Immature natural killer cell (primary cell): ENCODE data around the gene TNNC1. TPM values are rescaled to one million over a fixed set of nuclear protein-coding genes. Genes with fewer than 3 reads are reported as not detected.

Experiments used
- DNase-seq, 3 donors: peaks; one replicate each; pipeline ENCODE4 v3.0.0; 2022; ENCODE audit warnings: mixed read lengths in 1 of 3
- H3K27ac Mint-ChIP-seq, 6 donors: one replicate each; pipeline ENCODE4 v1.8.0; 2020; ENCODE audit warnings: mixed read lengths in 6 of 6, mild to moderate bottlenecking in 5 of 6, inconsistent platforms in 4 of 6, moderate library complexity in 3 of 6
- H3K27me3 Mint-ChIP-seq, 3 donors: one replicate each; pipeline ENCODE4 v1.8.0; 2020 to 2021; ENCODE audit warnings: low read depth in 3 of 3, mild to moderate bottlenecking in 3 of 3, mixed read lengths in 3 of 3, moderate library complexity in 3 of 3, inconsistent platforms in 1 of 3
- H3K36me3 Mint-ChIP-seq, 3 donors: one replicate each; pipeline ENCODE4 v1.8.0; 2020; ENCODE audit warnings: mixed read lengths in 3 of 3, inconsistent platforms in 2 of 3, mild to moderate bottlenecking in 2 of 3
- H3K4me1 Mint-ChIP-seq, 2 donors: one replicate each; pipeline ENCODE4 v1.8.0; 2020; ENCODE audit warnings: inconsistent platforms in 2 of 2, mild to moderate bottlenecking in 2 of 2, mixed read lengths in 2 of 2, moderate library complexity in 1 of 2
- H3K4me3 Mint-ChIP-seq, 5 donors: one replicate each; pipeline ENCODE4 v1.8.0; 2020; ENCODE audit warnings: mild to moderate bottlenecking in 5 of 5, mixed read lengths in 5 of 5, inconsistent platforms in 3 of 5, moderate library complexity in 3 of 5
- H3K9me3 Mint-ChIP-seq, 6 donors: one replicate each; pipeline ENCODE4 v1.8.0; 2020; ENCODE audit warnings: mild to moderate bottlenecking in 6 of 6, mixed read lengths in 6 of 6, inconsistent platforms in 4 of 6, moderate library complexity in 3 of 6
- polyA plus RNA-seq, 3 donors: library from polyadenylated mRNA; unstranded; fragments of 300-500 nt; fragmentation: Illumina TruSeq; gene quantifications; one replicate each; pipeline ENCODE4 v1.2.3, GENCODE V29; 2021

The TNNC1 gene
- polyA plus RNA-seq, 3 donors from 2014 or later: not detected

- Mint-ChIP-seq H3K4me3 (peak overlapping the region in 1 of 5 donors; percentile 5), H3K27ac (no peak overlapping the region), H3K36me3 (peaks cover 0 to 28% (median 3%) of the 10 kb centered on the region in 3 donors), H3K9me3 (no peaks in the 10 kb centered on the region), H3K4me1 (peaks cover 27 to 37% of the 10 kb centered on the region in 2 donors), H3K27me3 (peaks cover 5 to 11% (median 7%) of the 10 kb centered on the region in 3 donors)
- peak in 1 of 3 donors; percentile 34 for DNase-seq
Measured at GRCh38 chr3:52406231-52406661, 47.6 kb downstream of the TNNC1 start.

- no peaks in the 10 kb centered on the region for H3K9me3 Mint-ChIP-seq
- peaks cover 0 to 29% (median 3%) of the 10 kb centered on the region in 3 donors for H3K36me3 Mint-ChIP-seq
- no peak for DNase-seq
- H3K4me3 Mint-ChIP-seq: no peak overlapping the region
- H3K4me1 Mint-ChIP-seq: peaks cover 22 to 31% of the 10 kb centered on the region in 2 donors
- peaks cover 3 to 8% (median 4%) of the 10 kb centered on the region in 3 donors for H3K27me3 Mint-ChIP-seq
- H3K27ac Mint-ChIP-seq: peak overlapping the region in 2 of 6 donors; percentile 49 to 62
Measured at GRCh38 chr3:52405601-52406110, 48.2 kb downstream of the TNNC1 start.

GRCh38 chr3:52405066-52405465 is 48.8 kb downstream of the TNNC1 start:
- peaks cover 0 to 29% (median 3%) of the 10 kb centered on the region in 3 donors for H3K36me3 Mint-ChIP-seq
- peaks cover 2 to 8% (median 3%) of the 10 kb centered on the region in 3 donors for H3K27me3 Mint-ChIP-seq
- no peak for DNase-seq
- H3K4me3 Mint-ChIP-seq: no peak overlapping the region
- no peak overlapping the region for H3K27ac Mint-ChIP-seq
- H3K9me3 Mint-ChIP-seq: no peaks in the 10 kb centered on the region
- H3K4me1 Mint-ChIP-seq: peaks cover 24 to 37% of the 10 kb centered on the region in 2 donors

GRCh38 chr3:52404391-52404790 is 49.5 kb downstream of the TNNC1 start:
- no peak overlapping the region for H3K27ac Mint-ChIP-seq
- H3K36me3 Mint-ChIP-seq: peaks cover 0 to 29% (median 3%) of the 10 kb centered on the region in 3 donors
- DNase-seq: no peak

GRCh38 chr3:52403955-52404354 is 49.9 kb downstream of the TNNC1 start:
- Mint-ChIP-seq H3K4me3 (no peak overlapping the region), H3K4me1 (peaks cover 19 to 33% of the 10 kb centered on the region in 2 donors), H3K27ac (no peak overlapping the region), H3K9me3 (no peaks in the 10 kb centered on the region), H3K36me3 (peaks cover 0 to 29% (median 3%) of the 10 kb centered on the region in 3 donors), H3K27me3 (peaks cover 0 to 4% (median 0%) of the 10 kb centered on the region in 3 donors)
- DNase-seq: no peak

More at GRCh38 chr3:52404391-52404790, 49.5 kb downstream of the TNNC1 start:
- H3K4me1 Mint-ChIP-seq: peaks cover 23 to 37% of the 10 kb centered on the region in 2 donors
- H3K9me3 Mint-ChIP-seq: no peaks in the 10 kb centered on the region
- H3K27me3 Mint-ChIP-seq: peaks cover 0 to 5% (median 0%) of the 10 kb centered on the region in 3 donors
- H3K4me3 Mint-ChIP-seq: no peak overlapping the region

- H3K4me3 Mint-ChIP-seq: no peak overlapping the region
- H3K4me1 Mint-ChIP-seq: peaks cover 13 to 27% of the 10 kb centered on the region in 2 donors
- peaks cover 0 to 29% (median 3%) of the 10 kb centered on the region in 3 donors for H3K36me3 Mint-ChIP-seq
- H3K27me3 Mint-ChIP-seq: peaks cover 0 to 6% (median 2%) of the 10 kb centered on the region in 3 donors
- no peaks in the 10 kb centered on the region for H3K9me3 Mint-ChIP-seq
- H3K27ac Mint-ChIP-seq: peak overlapping the region in 1 of 6 donors; percentile 26
- no peak for DNase-seq
Measured at GRCh38 chr3:52403271-52403841, 50.5 kb downstream of the TNNC1 start.

GRCh38 chr3:52402706-52403270 is 51.1 kb downstream of the TNNC1 start:
- DNase-seq: no peak
- Mint-ChIP-seq H3K27me3 (peaks cover 0 to 8% (median 2%) of the 10 kb centered on the region in 3 donors), H3K4me3 (no peak overlapping the region), H3K4me1 (peaks cover 7 to 21% of the 10 kb centered on the region in 2 donors), H3K36me3 (peaks cover 0 to 26% (median 3%) of the 10 kb centered on the region in 3 donors), H3K9me3 (no peaks in the 10 kb centered on the region), H3K27ac (peak overlapping the region in 1 of 6 donors; percentile 40)

GRCh38 chr3:52402101-52402521 is 51.7 kb downstream of the TNNC1 start:
- H3K27ac Mint-ChIP-seq: no peak overlapping the region

GRCh38 chr3:52401551-52401950 is 52.3 kb downstream of the TNNC1 start:
- Mint-ChIP-seq H3K4me3 (no peak overlapping the region), H3K4me1 (peaks cover 4 to 19% of the 10 kb centered on the region in 2 donors), H3K27me3 (peaks cover 0 to 8% (median 2%) of the 10 kb centered on the region in 3 donors), H3K9me3 (no peaks in the 10 kb centered on the region), H3K36me3 (peaks cover 0 to 21% (median 3%) of the 10 kb centered on the region in 3 donors), H3K27ac (peak overlapping the region in 1 of 6 donors; percentile 49)
- no peak for DNase-seq

More at GRCh38 chr3:52402101-52402521, 51.7 kb downstream of the TNNC1 start:
- Mint-ChIP-seq H3K4me3 (no peak overlapping the region), H3K27me3 (peaks cover 0 to 8% (median 2%) of the 10 kb centered on the region in 3 donors), H3K36me3 (peaks cover 0 to 21% (median 3%) of the 10 kb centered on the region in 3 donors), H3K9me3 (no peaks in the 10 kb centered on the region), H3K4me1 (peaks cover 4 to 19% of the 10 kb centered on the region in 2 donors)
- no peak for DNase-seq

Other genes with a start within 250 kb of the TNNC1 start
- gene TLR9, start 228.4 kb downstream of the TNNC1 start, polyA plus RNA-seq: not detected
- 100 to 1,000 TPM in 2 of 3 donors, 10 to 100 TPM in 1; 96.4 to 159 (median 143) TPM for gene TWF2, start 214.9 kb downstream of the TNNC1 start, polyA plus RNA-seq
- gene PPM1M, start 208.3 kb downstream of the TNNC1 start, polyA plus RNA-seq: 10 to 100 TPM; 57.1 to 83.6 (median 66.8) TPM
- 10 to 100 TPM; 76.9 to 99.5 (median 81.5) TPM for gene WDR82, start 175.4 kb downstream of the TNNC1 start, polyA plus RNA-seq
- 10 to 100 TPM in 2 of 3 donors, 1 to 10 TPM in 1; 8.2 to 14.5 (median 12.1) TPM for gene GLYCTK, start 166.2 kb downstream of the TNNC1 start, polyA plus RNA-seq
- 1 to 10 TPM in 1 of 3 donors, under 1 TPM in 2; 0.31 to 1.8 (median 0.73) TPM for gene DNAH1, start 137.7 kb downstream of the TNNC1 start, polyA plus RNA-seq
- 10 to 100 TPM in 2 of 3 donors, 1 to 10 TPM in 1; 6.4 to 30.9 (median 13.4) TPM for gene BAP1, start 44.0 kb downstream of the TNNC1 start, polyA plus RNA-seq
- gene PHF7, start 43.4 kb downstream of the TNNC1 start, polyA plus RNA-seq: 1 to 10 TPM; 4.2 to 9.4 (median 6.8) TPM
- not detected for gene SEMA3G, start 8.9 kb downstream of the TNNC1 start, polyA plus RNA-seq
- 10 to 100 TPM; 11.3 to 25.9 (median 12.3) TPM for gene NISCH, start 1.6 kb upstream of the TNNC1 start, polyA plus RNA-seq
- under 1 TPM in 1 of 3 donors, not detected in 2; 0.10 TPM for gene STAB1, start 41.3 kb upstream of the TNNC1 start, polyA plus RNA-seq
- under 1 TPM in 2 of 3 donors, not detected in 1; 0.26 to 0.53 TPM for gene NT5DC2, start 79.8 kb upstream of the TNNC1 start, polyA plus RNA-seq
- gene UQCC5, start 82.6 kb upstream of the TNNC1 start, polyA plus RNA-seq: 10 to 100 TPM; 11.7 to 27.2 (median 13.9) TPM
- gene PBRM1, start 231.9 kb upstream of the TNNC1 start, polyA plus RNA-seq: 100 to 1,000 TPM in 1 of 3 donors, 10 to 100 TPM in 2; 52.4 to 116 (median 66.4) TPM
- 10 to 100 TPM; 27.4 to 43.3 (median 28.0) TPM for gene GNL3, start 232.0 kb upstream of the TNNC1 start, polyA plus RNA-seq